HepG2 (cell line): ENCODE results near the gene CFAP99. TPM values are rescaled to one million over a fixed set of nuclear protein-coding genes. Genes with fewer than 3 reads are reported as not detected.
A peak's percentile ranks its signal among the peaks of the same experiment; 100 is the strongest.

Experiments used
- CC2D1A ChIP-seq: sonication (generic); formaldehyde crosslinking; IDR thresholded peaks from 2 replicates; pipeline ENCODE4 v1.8.1; 2023; ENCODE audit warnings: mild to moderate bottlenecking, missing genetic modification reagents
- ESRRA ChIP-seq: sonication (generic); formaldehyde crosslinking; IDR thresholded peaks from 2 replicates; pipeline ENCODE4 v1.5.1; 2020; ENCODE audit warnings: mild to moderate bottlenecking, low read depth, missing genetic modification reagents
- HIVEP1 ChIP-seq: sonication (generic); formaldehyde crosslinking; IDR thresholded peaks from 2 replicates; pipeline ENCODE4 v1.4.0; 2020; ENCODE audit warnings: mild to moderate bottlenecking, missing genetic modification reagents
- JDP2 ChIP-seq: sonication (generic); formaldehyde crosslinking; IDR thresholded peaks from 2 replicates; pipeline ENCODE4 v1.8.1; 2022; ENCODE audit warnings: missing genetic modification reagents, borderline replicate concordance
- SP1 ChIP-seq, 2 experiments: fragments of 450-650 bp in 1 of 2; sonication (generic) in 1 of 2; formaldehyde crosslinking in 1 of 2; IDR thresholded peaks; 2 replicates each; pipeline versions ENCODE4 v1.4.0 to v1.6.1; 2016 to 2020; ENCODE audit warnings: missing genetic modification reagents in 1 of 2
- SRSF1 ChIP-seq: fragments of 200-400 bp; formaldehyde crosslinking; optimal IDR thresholded peaks from 2 replicates; pipeline ENCODE3; 2017; ENCODE audit warnings: mild to moderate bottlenecking, low read depth, low read length, moderate library complexity
- STAT5B ChIP-seq: sonication (generic); formaldehyde crosslinking; IDR thresholded peaks from 2 replicates; pipeline ENCODE4 v1.4.0; 2020; ENCODE audit warnings: missing genetic modification reagents
- ZNF205 ChIP-seq: IDR thresholded peaks from 2 replicates; pipeline ENCODE4 v1.6.1; 2018; ENCODE audit warnings: missing biosample characterization, missing genetic modification reagents
- ZNF543 ChIP-seq: sonication (generic); formaldehyde crosslinking; IDR thresholded peaks from 2 replicates; pipeline ENCODE4 v1.4.0; 2020; ENCODE audit warnings: mild to moderate bottlenecking, missing genetic modification reagents
- ZNF564 ChIP-seq: sonication (generic); formaldehyde crosslinking; IDR thresholded peaks from 2 replicates; pipeline ENCODE4 v1.8.1; 2023; ENCODE audit warnings: mild to moderate bottlenecking, missing genetic modification reagents
- ZNF883 ChIP-seq: sonication (generic); formaldehyde crosslinking; IDR thresholded peaks from 2 replicates; pipeline ENCODE4 v1.5.1; 2020; ENCODE audit warnings: mild to moderate bottlenecking, missing genetic modification reagents; ENCODE audit errors: not compliant biosample characterization
- ZZZ3 ChIP-seq: sonication (generic); formaldehyde crosslinking; IDR thresholded peaks from 2 replicates; pipeline ENCODE4 v1.4.0; 2020; ENCODE audit warnings: missing genetic modification reagents, mild to moderate bottlenecking, borderline replicate concordance
- polyA plus RNA-seq, 8 experiments: library from polyadenylated mRNA; depleted of rRNA in 3 of 8; stranded (reverse) in 7 of 8; unstranded in 1 of 8; fragments of >200 nt; fragmentation: Illumina TruSeq in 4 of 8; extraction: Trizol in 4 of 8; gene quantifications; 2 replicates each; pipeline versions ENCODE4 v1.2.1 to v1.2.3, GENCODE V29; 2011 to 2016; ENCODE audit warnings: low read depth in 4 of 8, missing spikeins in 1 of 8, mixed read lengths in 1 of 8; ENCODE audit not compliant: insufficient read depth in 1 of 8
- total RNA-seq, 5 experiments: library from RNA; depleted of rRNA; stranded (reverse); fragments of >200 nt; fragmentation: Illumina TruSeq; extraction: Trizol; gene quantifications; 2 replicates each; pipeline ENCODE4 v1.2.3, GENCODE V29; 2016; ENCODE audit warnings: low read depth in 1 of 5
- TF ChIP-seq, protein P1 (sequence below), 2 experiments: fragments of 450-650 bp in 1 of 2; sonication (generic) in 1 of 2; formaldehyde crosslinking in 1 of 2; IDR thresholded peaks; 2 replicates each; pipeline versions ENCODE4 v1.6.1 to v1.8.0; 2016 to 2022; ENCODE audit warnings: antibody characterized with exemption in 1 of 2, mild to moderate bottlenecking in 1 of 2, missing genetic modification reagents in 1 of 2
- TF ChIP-seq, protein P2 (sequence below): sonication (generic); formaldehyde crosslinking; IDR thresholded peaks from 2 replicates; pipeline ENCODE4 v1.8.1; 2022; ENCODE audit warnings: mild to moderate bottlenecking, missing genetic modification reagents
- TF ChIP-seq, protein P3 (sequence below): sonication (generic); formaldehyde crosslinking; conservative IDR thresholded peaks from 2 replicates; pipeline ENCODE4 v1.8.0; 2022; ENCODE audit warnings: low read depth, missing genetic modification reagents

Gene CFAP99
- total and polyA plus RNA-seq, 2 of the 13 experiments (the other 11 are each of a cell fraction or from before 2014, with no cell fraction given): not detected

DNA sequence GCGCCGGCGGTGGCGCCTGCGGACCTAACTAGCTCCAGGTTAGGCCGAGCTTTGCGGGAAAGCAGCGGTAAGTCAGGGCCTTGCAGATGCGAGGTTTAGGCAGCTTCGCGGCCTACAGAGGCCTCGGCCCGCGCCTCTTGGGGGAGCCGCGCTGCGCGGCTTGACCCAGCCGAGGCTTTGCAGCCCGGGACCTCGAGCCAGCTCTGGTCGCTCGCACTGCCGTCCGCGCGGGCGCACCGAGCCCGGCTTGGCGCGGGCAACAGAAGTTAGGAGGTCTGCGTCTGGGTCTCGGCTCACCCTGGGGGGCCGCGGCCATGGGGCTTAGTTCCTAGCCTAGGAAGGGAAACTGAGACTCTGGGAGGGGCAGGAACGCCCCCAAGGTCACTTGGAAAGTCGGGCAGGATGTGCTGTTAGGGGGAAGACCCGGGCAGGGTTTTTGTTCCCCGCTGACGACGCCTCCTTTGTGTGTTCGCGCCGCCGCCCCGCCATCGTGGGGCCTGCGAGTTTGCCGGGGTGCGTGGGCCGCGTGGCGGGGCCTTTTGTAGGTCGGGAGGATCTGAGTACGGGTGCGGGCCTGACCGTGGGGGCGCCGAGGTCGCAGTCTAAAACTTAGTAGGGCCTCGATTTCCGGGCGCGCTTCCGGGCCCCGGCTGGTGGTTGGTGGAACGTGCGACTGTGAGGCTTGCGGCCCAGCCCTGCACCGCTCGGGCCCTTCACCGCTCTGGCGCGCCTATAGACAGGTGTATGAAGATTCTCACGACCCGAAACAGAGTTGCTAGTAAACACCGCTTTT, 50.6 kb downstream of the CFAP99 start (continued):
- TF ChIP-seq, protein P1, sequence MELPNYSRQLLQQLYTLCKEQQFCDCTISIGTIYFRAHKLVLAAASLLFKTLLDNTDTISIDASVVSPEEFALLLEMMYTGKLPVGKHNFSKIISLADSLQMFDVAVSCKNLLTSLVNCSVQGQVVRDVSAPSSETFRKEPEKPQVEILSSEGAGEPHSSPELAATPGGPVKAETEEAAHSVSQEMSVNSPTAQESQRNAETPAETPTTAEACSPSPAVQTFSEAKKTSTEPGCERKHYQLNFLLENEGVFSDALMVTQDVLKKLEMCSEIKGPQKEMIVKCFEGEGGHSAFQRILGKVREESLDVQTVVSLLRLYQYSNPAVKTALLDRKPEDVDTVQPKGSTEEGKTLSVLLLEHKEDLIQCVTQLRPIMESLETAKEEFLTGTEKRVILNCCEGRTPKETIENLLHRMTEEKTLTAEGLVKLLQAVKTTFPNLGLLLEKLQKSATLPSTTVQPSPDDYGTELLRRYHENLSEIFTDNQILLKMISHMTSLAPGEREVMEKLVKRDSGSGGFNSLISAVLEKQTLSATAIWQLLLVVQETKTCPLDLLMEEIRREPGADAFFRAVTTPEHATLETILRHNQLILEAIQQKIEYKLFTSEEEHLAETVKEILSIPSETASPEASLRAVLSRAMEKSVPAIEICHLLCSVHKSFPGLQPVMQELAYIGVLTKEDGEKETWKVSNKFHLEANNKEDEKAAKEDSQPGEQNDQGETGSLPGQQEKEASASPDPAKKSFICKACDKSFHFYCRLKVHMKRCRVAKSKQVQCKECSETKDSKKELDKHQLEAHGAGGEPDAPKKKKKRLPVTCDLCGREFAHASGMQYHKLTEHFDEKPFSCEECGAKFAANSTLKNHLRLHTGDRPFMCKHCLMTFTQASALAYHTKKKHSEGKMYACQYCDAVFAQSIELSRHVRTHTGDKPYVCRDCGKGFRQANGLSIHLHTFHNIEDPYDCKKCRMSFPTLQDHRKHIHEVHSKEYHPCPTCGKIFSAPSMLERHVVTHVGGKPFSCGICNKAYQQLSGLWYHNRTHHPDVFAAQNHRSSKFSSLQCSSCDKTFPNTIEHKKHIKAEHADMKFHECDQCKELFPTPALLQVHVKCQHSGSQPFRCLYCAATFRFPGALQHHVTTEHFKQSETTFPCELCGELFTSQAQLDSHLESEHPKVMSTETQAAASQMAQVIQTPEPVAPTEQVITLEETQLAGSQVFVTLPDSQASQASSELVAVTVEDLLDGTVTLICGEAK (IDR thresholded peaks at IDR 0.05): no peak
- TF ChIP-seq, protein P1 (CRISPR knock-in tag; IDR thresholded peaks at IDR 0.05): no peak; the same call in 1 of the 2 replicates
- TF ChIP-seq, protein P2, sequence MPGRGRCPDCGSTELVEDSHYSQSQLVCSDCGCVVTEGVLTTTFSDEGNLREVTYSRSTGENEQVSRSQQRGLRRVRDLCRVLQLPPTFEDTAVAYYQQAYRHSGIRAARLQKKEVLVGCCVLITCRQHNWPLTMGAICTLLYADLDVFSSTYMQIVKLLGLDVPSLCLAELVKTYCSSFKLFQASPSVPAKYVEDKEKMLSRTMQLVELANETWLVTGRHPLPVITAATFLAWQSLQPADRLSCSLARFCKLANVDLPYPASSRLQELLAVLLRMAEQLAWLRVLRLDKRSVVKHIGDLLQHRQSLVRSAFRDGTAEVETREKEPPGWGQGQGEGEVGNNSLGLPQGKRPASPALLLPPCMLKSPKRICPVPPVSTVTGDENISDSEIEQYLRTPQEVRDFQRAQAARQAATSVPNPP (CRISPR knock-in tag): no peak
- TF ChIP-seq ZNF205 (CRISPR knock-in tag) (0 out of 2 replicates have a peak, but pooled peaks have one; percentile 28), HIVEP1 (CRISPR knock-in tag) (no peak), SRSF1 (no peak), ZNF543 (CRISPR knock-in tag) (peak; percentile 53), ZNF883 (no peak), ESRRA (CRISPR knock-in tag) (peak; percentile 61; the same call in 1 of the 2 replicates), CC2D1A (CRISPR knock-in tag) (no peak), STAT5B (no peak), JDP2 (CRISPR knock-in tag) (no peak), SP1 (IDR thresholded peaks at IDR 0.05) (no peak), SP1 (CRISPR knock-in tag; IDR thresholded peaks at IDR 0.05) (no peak), ZNF564 (no peak; the same call in 1 of the 2 replicates), ZZZ3 (CRISPR knock-in tag) (no peak; the same call in 1 of the 2 replicates)
- TF ChIP-seq, protein P3, sequence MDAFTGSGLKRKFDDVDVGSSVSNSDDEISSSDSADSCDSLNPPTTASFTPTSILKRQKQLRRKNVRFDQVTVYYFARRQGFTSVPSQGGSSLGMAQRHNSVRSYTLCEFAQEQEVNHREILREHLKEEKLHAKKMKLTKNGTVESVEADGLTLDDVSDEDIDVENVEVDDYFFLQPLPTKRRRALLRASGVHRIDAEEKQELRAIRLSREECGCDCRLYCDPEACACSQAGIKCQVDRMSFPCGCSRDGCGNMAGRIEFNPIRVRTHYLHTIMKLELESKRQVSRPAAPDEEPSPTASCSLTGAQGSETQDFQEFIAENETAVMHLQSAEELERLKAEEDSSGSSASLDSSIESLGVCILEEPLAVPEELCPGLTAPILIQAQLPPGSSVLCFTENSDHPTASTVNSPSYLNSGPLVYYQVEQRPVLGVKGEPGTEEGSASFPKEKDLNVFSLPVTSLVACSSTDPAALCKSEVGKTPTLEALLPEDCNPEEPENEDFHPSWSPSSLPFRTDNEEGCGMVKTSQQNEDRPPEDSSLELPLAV: no peak
